ENCODE measurements around the gene MLXIP. TPM values are rescaled to one million over a fixed set of nuclear protein-coding genes. Genes with fewer than 3 reads are reported as not detected.

Gene MLXIP
- total RNA-seq, 1 donor from 2014 or later, result 41.4 TPM

DNA sequence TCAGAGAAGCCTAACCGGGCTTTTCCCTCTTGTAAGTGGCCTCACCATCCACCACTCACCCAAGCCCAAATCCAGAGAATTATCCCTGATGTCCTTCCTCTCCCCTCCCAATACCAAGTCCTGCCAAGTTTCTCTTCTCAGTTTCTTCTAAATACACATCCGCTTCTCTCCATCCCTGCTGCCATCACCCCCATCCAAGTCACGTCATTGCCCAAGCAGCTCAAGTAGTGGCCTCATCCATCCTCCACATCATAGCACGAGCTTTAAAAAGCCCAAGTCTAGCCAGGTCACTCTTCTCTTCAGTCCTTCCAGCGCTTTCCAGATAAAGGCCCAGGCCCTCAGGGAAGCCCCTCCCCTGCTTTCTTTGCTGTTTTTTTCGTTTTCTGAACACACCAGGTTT is 70.1 kb downstream of the MLXIP start:
- DNase-seq (ENCODE audit: low spot score), result no peak
- no peak overlapping the region for H3K4me3 Mint-ChIP-seq (ENCODE audit: low read depth)
- no peak overlapping the region for H3K27ac Mint-ChIP-seq
- intact Hi-C loops (cut with micrococcal nuclease), result no loop called here
- no peaks in the 10 kb centered on the region for H3K4me1 Mint-ChIP-seq (ENCODE audit: low read depth)
- peaks cover 4% of the 10 kb centered on the region for H3K36me3 Mint-ChIP-seq (ENCODE audit: low read depth)
- peaks cover 3% of the 10 kb centered on the region for H3K27me3 Mint-ChIP-seq (ENCODE audit: low read depth)
- no peaks in the 10 kb centered on the region for H3K9me3 Mint-ChIP-seq

GRCh38 chr12:122150127-122150681 is 71.6 kb downstream of the MLXIP start:
- H3K36me3 Mint-ChIP-seq (ENCODE audit: low read depth), result no peaks in the 10 kb centered on the region
- peaks cover 6% of the 10 kb centered on the region for H3K27me3 Mint-ChIP-seq (ENCODE audit: low read depth)
- H3K4me3 Mint-ChIP-seq (ENCODE audit: low read depth), result no peak overlapping the region
- H3K9me3 Mint-ChIP-seq, result no peaks in the 10 kb centered on the region
- no peaks in the 10 kb centered on the region for H3K4me1 Mint-ChIP-seq (ENCODE audit: low read depth)
- no peak overlapping the region for H3K27ac Mint-ChIP-seq
- intact Hi-C loops (cut with micrococcal nuclease), result no loop called here
- DNase-seq (ENCODE audit: low spot score), result no peak

DNA sequence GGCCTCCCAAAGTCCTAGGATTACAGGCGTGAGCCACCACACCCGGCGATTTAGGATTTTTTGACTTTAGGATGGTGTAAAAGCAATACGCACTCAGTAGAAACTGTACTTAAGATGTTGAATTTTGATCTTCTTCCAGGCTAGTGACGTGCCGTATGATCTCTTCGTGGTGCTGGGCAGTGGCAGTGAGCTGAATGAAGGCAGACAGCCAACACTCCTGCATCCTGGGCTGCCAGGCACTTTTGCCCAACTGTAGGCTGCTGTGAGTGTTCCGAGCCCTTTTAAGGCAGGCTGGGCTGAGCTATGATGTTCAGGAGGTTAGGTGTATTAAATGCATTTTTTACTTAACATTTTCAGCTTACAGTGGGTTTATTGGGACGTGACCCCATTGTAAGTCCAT is 74.2 kb downstream of the MLXIP start:
- DNase-seq (ENCODE audit: low spot score), result no peak
- Mint-ChIP-seq H3K4me1 (ENCODE audit: low read depth) (no peaks in the 10 kb centered on the region), H3K9me3 (no peaks in the 10 kb centered on the region), H3K27me3 (ENCODE audit: low read depth) (peaks cover 6% of the 10 kb centered on the region), H3K36me3 (ENCODE audit: low read depth) (no peaks in the 10 kb centered on the region), H3K4me3 (ENCODE audit: low read depth) (no peak overlapping the region), H3K27ac (no peak overlapping the region)
- intact Hi-C loops (cut with micrococcal nuclease), result no loop called here

GRCh38 chr12:122155705-122156104 is 77.1 kb downstream of the MLXIP start:
- Mint-ChIP-seq H3K4me1 (ENCODE audit: low read depth) (no peaks in the 10 kb centered on the region), H3K36me3 (ENCODE audit: low read depth) (no peaks in the 10 kb centered on the region), H3K27me3 (ENCODE audit: low read depth) (peaks cover 8% of the 10 kb centered on the region), H3K4me3 (ENCODE audit: low read depth) (no peak overlapping the region), H3K27ac (no peak overlapping the region), H3K9me3 (no peaks in the 10 kb centered on the region)
- intact Hi-C loops (cut with micrococcal nuclease), result no loop called here
- no peak for DNase-seq (ENCODE audit: low spot score)

DNA sequence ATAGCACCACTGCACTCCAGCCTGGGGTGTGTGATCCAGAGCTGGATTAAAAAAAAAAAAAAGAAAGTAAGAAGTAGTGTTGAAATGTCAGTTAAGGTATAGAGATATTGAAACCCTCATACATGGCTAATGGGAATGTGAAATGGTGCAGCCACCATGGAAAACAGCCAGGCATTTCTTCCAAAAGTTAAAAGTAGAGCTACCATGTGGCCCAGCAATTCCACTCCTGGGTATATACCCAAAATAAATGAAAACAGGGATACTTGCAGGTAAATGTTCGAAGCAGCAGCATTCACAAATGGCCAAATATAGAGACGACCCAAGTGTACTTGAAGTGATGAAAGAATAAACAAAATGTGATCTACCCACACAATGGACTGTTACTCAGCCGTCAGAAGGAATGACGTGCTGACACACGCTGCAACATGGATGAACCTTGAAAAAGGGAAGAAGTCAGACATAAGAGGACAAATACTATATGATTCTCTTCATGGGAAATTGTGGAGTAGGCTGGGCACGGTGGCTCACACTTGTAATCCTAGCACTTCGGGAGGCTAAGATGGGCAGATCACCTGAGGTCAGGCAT is 80.2 kb downstream of the MLXIP start:
- DNase-seq (ENCODE audit: low spot score), result no peak
- Mint-ChIP-seq H3K4me3 (ENCODE audit: low read depth) (no peak overlapping the region), H3K27ac (no peak overlapping the region), H3K27me3 (ENCODE audit: low read depth) (peaks cover 4% of the 10 kb centered on the region), H3K9me3 (no peaks in the 10 kb centered on the region), H3K4me1 (ENCODE audit: low read depth) (peaks cover 15% of the 10 kb centered on the region), H3K36me3 (ENCODE audit: low read depth) (no peaks in the 10 kb centered on the region)
- intact Hi-C loops (cut with micrococcal nuclease), result no loop called here

GRCh38 chr12:122159882-122160281 is 81.3 kb downstream of the MLXIP start:
- H3K4me1 Mint-ChIP-seq (ENCODE audit: low read depth), result peaks cover 18% of the 10 kb centered on the region
- H3K9me3 Mint-ChIP-seq, result no peaks in the 10 kb centered on the region
- no peak overlapping the region for H3K27ac Mint-ChIP-seq
- intact Hi-C loops (cut with micrococcal nuclease), result loop anchor here (1.0 to 10.0 kb wide), 2 partner anchors 31 to 375 kb away; no protein-coding TSS in a partner anchor
- H3K36me3 Mint-ChIP-seq (ENCODE audit: low read depth), result no peaks in the 10 kb centered on the region
- no peak overlapping the region for H3K4me3 Mint-ChIP-seq (ENCODE audit: low read depth)
- H3K27me3 Mint-ChIP-seq (ENCODE audit: low read depth), result peaks cover 2% of the 10 kb centered on the region
- no peak for DNase-seq (ENCODE audit: low spot score)

- H3K4me1 Mint-ChIP-seq (ENCODE audit: low read depth), result peaks cover 21% of the 10 kb centered on the region
- H3K4me3 Mint-ChIP-seq (ENCODE audit: low read depth), result no peak overlapping the region
- H3K27ac Mint-ChIP-seq, result no peak overlapping the region
- no peaks in the 10 kb centered on the region for H3K9me3 Mint-ChIP-seq
- H3K36me3 Mint-ChIP-seq (ENCODE audit: low read depth), result no peaks in the 10 kb centered on the region
- DNase-seq (ENCODE audit: low spot score), result no peak
- H3K27me3 Mint-ChIP-seq (ENCODE audit: low read depth), result peaks cover 2% of the 10 kb centered on the region
- intact Hi-C loops (cut with micrococcal nuclease), result loop anchor here (1.0 to 10.0 kb wide), 2 partner anchors 31 to 376 kb away; no protein-coding TSS in a partner anchor
These were observed 82.2 kb downstream of the MLXIP start for GRCh38 chr12:122160761-122161160.

DNA sequence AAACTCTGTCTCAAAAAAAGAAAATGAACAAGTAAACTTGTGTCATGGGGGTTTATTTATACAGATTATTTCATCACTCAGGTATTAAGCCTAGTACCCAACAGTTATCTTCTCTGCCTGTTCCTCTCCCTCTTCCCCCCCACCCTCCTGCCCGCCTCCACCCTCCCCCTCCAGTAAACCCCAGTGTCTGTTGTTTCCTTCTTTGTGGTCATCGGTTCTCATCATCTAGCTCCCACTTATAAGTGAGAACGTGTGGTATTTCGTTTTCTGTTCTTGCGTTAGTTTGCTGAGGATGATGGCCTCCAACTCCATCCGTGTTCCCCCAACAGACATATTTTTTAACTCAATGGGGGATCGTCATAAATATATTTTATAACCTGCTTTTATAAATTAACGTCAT is 83.1 kb downstream of the MLXIP start:
- Mint-ChIP-seq H3K36me3 (ENCODE audit: low read depth) (no peaks in the 10 kb centered on the region), H3K9me3 (no peaks in the 10 kb centered on the region), H3K27me3 (ENCODE audit: low read depth) (peaks cover 2% of the 10 kb centered on the region), H3K27ac (peak overlapping the region; percentile 38), H3K4me1 (ENCODE audit: low read depth) (peaks cover 24% of the 10 kb centered on the region), H3K4me3 (ENCODE audit: low read depth) (peak overlapping the region; percentile 8)
- no peak for DNase-seq (ENCODE audit: low spot score)
- intact Hi-C loops (cut with micrococcal nuclease), result loop anchor here (10.0 kb wide), 1 partner anchor 377 kb away; no protein-coding TSS in a partner anchor

GRCh38 chr12:122162976-122163375 is 84.4 kb downstream of the MLXIP start:
- DNase-seq (ENCODE audit: low spot score), result no peak
- Mint-ChIP-seq H3K9me3 (no peaks in the 10 kb centered on the region), H3K4me1 (ENCODE audit: low read depth) (peaks cover 33% of the 10 kb centered on the region), H3K27me3 (ENCODE audit: low read depth) (peaks cover 2% of the 10 kb centered on the region), H3K27ac (no peak overlapping the region), H3K36me3 (ENCODE audit: low read depth) (no peaks in the 10 kb centered on the region), H3K4me3 (ENCODE audit: low read depth) (no peak overlapping the region)
- intact Hi-C loops (cut with micrococcal nuclease), result loop anchor here (10.0 kb wide), 1 partner anchor 378 kb away; no protein-coding TSS in a partner anchor

DNA sequence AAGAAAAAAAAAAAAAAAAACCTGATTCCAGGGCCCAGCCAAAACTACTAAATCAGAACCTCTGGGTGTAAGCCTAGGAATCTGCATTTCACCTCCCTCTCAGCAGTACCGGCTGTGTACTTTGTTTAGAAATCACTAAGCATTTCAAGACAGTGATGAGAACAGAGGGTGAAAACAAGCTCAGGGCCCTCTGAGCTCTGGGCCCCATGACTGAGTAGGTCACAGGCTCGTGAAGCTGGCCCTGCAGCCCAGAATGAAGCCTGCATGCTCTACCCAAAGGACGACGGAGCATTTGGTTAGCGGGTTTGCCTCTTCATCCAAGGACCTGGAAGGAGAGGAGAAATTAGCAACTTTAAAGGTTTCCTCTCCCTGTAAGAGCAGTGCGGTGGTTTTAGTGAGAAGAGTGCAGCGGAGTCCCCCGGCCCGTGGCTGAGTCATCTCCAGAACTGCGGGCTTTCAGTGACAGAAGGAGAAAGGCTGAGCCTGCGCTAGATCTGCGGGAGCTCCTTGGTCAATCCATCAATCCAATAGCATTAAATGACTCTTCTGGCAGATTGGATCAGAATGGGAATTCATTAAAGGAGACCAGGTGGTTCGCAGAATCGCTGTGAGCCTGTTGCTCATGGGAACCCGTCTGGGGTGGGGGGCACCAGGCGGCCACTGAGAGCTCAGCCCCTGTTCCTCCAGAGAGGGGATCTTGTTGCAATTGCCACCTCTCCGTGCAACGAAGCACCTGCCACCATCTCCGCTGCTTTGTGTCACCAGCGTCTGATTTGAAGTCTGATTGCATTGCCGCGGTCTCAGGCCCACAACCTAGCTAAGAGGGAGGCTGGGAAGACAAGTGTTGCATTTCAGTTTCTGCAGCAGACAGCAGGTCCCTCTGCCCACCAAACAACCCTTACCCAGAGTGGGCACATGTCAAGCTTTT is 88.1 kb downstream of the MLXIP start:
- intact Hi-C loops (cut with micrococcal nuclease), result loop anchor here (2.0 to 10.0 kb wide), 4 partner anchors 14 to 382 kb away; partner anchors contain the start of genes B3GNT4 and MLXIP
- Mint-ChIP-seq H3K27me3 (ENCODE audit: low read depth) (no peaks in the 10 kb centered on the region), H3K4me1 (ENCODE audit: low read depth) (peaks cover 32% of the 10 kb centered on the region), H3K27ac (peak overlapping the region; percentile 77), H3K36me3 (ENCODE audit: low read depth) (no peaks in the 10 kb centered on the region), H3K4me3 (ENCODE audit: low read depth) (no peak overlapping the region), H3K9me3 (no peaks in the 10 kb centered on the region)
- peak; percentile 47 for DNase-seq (ENCODE audit: low spot score)

- intact Hi-C loops (cut with micrococcal nuclease), result loop anchor here (2.0 to 10.0 kb wide), 4 partner anchors 13 to 383 kb away; partner anchors contain the start of genes B3GNT4 and MLXIP
These were observed 88.9 kb downstream of the MLXIP start for GRCh38 chr12:122167356-122167925.

GRCh38 chr12:122168492-122168891 is 89.9 kb downstream of the MLXIP start:
- Mint-ChIP-seq H3K4me3 (ENCODE audit: low read depth) (no peak overlapping the region), H3K4me1 (ENCODE audit: low read depth) (peaks cover 17% of the 10 kb centered on the region), H3K27ac (no peak overlapping the region), H3K36me3 (ENCODE audit: low read depth) (no peaks in the 10 kb centered on the region), H3K27me3 (ENCODE audit: low read depth) (no peaks in the 10 kb centered on the region), H3K9me3 (no peaks in the 10 kb centered on the region)
- DNase-seq (ENCODE audit: low spot score), result no peak
- intact Hi-C loops (cut with micrococcal nuclease), result loop anchor here (5.0 to 10.0 kb wide), 2 partner anchors 34 to 384 kb away; partner anchors contain the start of gene B3GNT4

More at GRCh38 chr12:122167356-122167925, 88.9 kb downstream of the MLXIP start:
- no peaks in the 10 kb centered on the region for H3K27me3 Mint-ChIP-seq (ENCODE audit: low read depth)
- peak overlapping the region; percentile 77 for H3K27ac Mint-ChIP-seq
- no peak overlapping the region for H3K4me3 Mint-ChIP-seq (ENCODE audit: low read depth)
- H3K9me3 Mint-ChIP-seq, result no peaks in the 10 kb centered on the region
- H3K4me1 Mint-ChIP-seq (ENCODE audit: low read depth), result peaks cover 25% of the 10 kb centered on the region
- DNase-seq (ENCODE audit: low spot score), result no peak
- H3K36me3 Mint-ChIP-seq (ENCODE audit: low read depth), result no peaks in the 10 kb centered on the region

Data from activated T-helper 2 cell treated with anti-CD3 and anti-CD28 coated beads, Interferon-gamma antibody, Interleukin-2, Interleukin-4, amounts not matched to agents 10 μg/mL and 5 μg/mL and 100 μg/mL, durations not matched to agents 14 hours and 24 hours and 36 hours (primary cell).